A673 (cell line): ENCODE measurements around the gene EVA1C.

ENCODE experiments used
- CTCF ChIP-seq: fragments of 300-800, 200-600 bp; sonication (generic); conservative IDR thresholded peaks from 2 replicates; pipeline ENCODE4 v1.5.1; 2017; ENCODE audit warnings: low read depth, mild to moderate bottlenecking, antibody characterized with exemption, low read length, moderate library complexity, mixed read lengths
- EZH2 ChIP-seq: fragments of 200-600 bp; sonication (generic); IDR thresholded peaks from 2 replicates; pipeline ENCODE4 v1.6.1; 2017; ENCODE audit warnings: borderline replicate concordance, low read depth, mild to moderate bottlenecking, mixed read lengths, antibody characterized with exemption, low read length; ENCODE audit not compliant: poor library complexity, severe bottlenecking

GRCh38 chr21:32533611-32534010 is 121.1 kb downstream of the EVA1C start:
- TF ChIP-seq CTCF: no peak
- no peak for TF ChIP-seq EZH2
